SK-N-SH (cell line): Measurements from ENCODE around the gene A4GNT. TPM values are rescaled to one million over a fixed set of nuclear protein-coding genes. Genes with fewer than 3 reads are reported as not detected.
A peak's percentile ranks its signal among the peaks of the same experiment; 100 is the strongest.
"Not testable (repeated sequence)": the region's sequence is repeated elsewhere in the genome, so short reads cannot be mapped to it uniquely, and the experiment has no call there.

ENCODE experiments used
- CTCF ChIA-PET: fragments of 300-600, 350-600 bp; formaldehyde crosslinking; extraction: SDS; loops from one replicate; lab custom pipeline; 2021; lab: Yijun Ruan, JAX
- POLR2A ChIA-PET: fragments of 350-600 bp; sonication (Branson Sonifier 250); formaldehyde crosslinking; extraction: SDS; loops from one replicate; lab custom pipeline; 2020; ENCODE audit warnings: antibody characterized with exemption, inconsistent platforms; lab: Yijun Ruan, JAX
- DNase-seq: peaks from one replicate; pipeline ENCODE4 v3.0.0; 2012
- H2AFZ ChIP-seq: fragments of 200-600 bp; sonication (generic); 2 replicates; pipeline ENCODE4 v1.8.1; 2016; ENCODE audit warnings: antibody characterized with exemption, mild to moderate bottlenecking, low read depth
- H3F3A ChIP-seq: fragments of 200-600 bp; sonication (generic); replicated peaks from 2 replicates; pipeline ENCODE3; 2016; ENCODE audit warnings: antibody characterized with exemption, mild to moderate bottlenecking; ENCODE audit not compliant: insufficient read depth
- H3K27ac ChIP-seq, 2 experiments: fragments of 200-500 bp in 1 of 2; fragments of 200-600 bp in 1 of 2; sonication (Bioruptor generic) in 1 of 2; sonication (generic), shearing (Covaris generic) in 1 of 2; 2 replicates each; pipeline versions ENCODE4 v1.5.1 to v1.6.1; 2014 to 2016; ENCODE audit warnings: low read depth in 2 of 2, inconsistent platforms in 1 of 2, low read length in 1 of 2, mild to moderate bottlenecking in 1 of 2, mixed read lengths in 1 of 2
- H3K27me3 ChIP-seq: fragments of 200-600 bp; sonication (generic), shearing (Covaris generic); 2 replicates; pipeline ENCODE4 v1.6.1; 2016; ENCODE audit warnings: mixed run types; ENCODE audit not compliant: insufficient read depth
- H3K36me3 ChIP-seq, 2 experiments: fragments of 200-500 bp in 1 of 2; fragments of 200-600 bp in 1 of 2; sonication (Bioruptor generic) in 1 of 2; sonication (generic) in 1 of 2; replicated peaks in 1 of 2; 2 replicates each; pipeline versions ENCODE3 to v1.5.1; 2014 to 2016; ENCODE audit warnings: low read length in 1 of 2, mild to moderate bottlenecking in 1 of 2; ENCODE audit not compliant: insufficient read depth in 2 of 2, control insufficient read depth in 1 of 2
- H3K4me1 ChIP-seq, 2 experiments: fragments of 200-500 bp in 1 of 2; fragments of 200-600 bp in 1 of 2; sonication (Bioruptor generic) in 1 of 2; sonication (generic), shearing (Covaris generic) in 1 of 2; 2 replicates each; pipeline versions ENCODE4 v1.5.1 to v1.6.1; 2014 to 2016; ENCODE audit warnings: low read depth in 1 of 2, low read length in 1 of 2, mixed run types in 1 of 2; ENCODE audit not compliant: insufficient read depth in 2 of 2, control insufficient read depth in 1 of 2
- H3K4me2 ChIP-seq: fragments of 200-600 bp; sonication (generic), shearing (Covaris generic); 2 replicates; pipeline ENCODE4 v1.6.1; 2017; ENCODE audit warnings: mixed run types
- H3K4me3 ChIP-seq, 2 experiments: fragments of 200-500 bp in 1 of 2; fragments of 200-600 bp in 1 of 2; sonication (Bioruptor generic) in 1 of 2; sonication (generic), shearing (Covaris generic) in 1 of 2; 2 replicates each; pipeline versions ENCODE4 v1.5.1 to v1.8.1; 2014 to 2016; ENCODE audit warnings: low read depth in 2 of 2, inconsistent platforms in 1 of 2, low read length in 1 of 2, mild to moderate bottlenecking in 1 of 2, mixed read lengths in 1 of 2, moderate library complexity in 1 of 2
- H3K79me2 ChIP-seq: fragments of 200-600 bp; sonication (generic); 2 replicates; pipeline ENCODE4 v1.8.1; 2017; ENCODE audit warnings: mild to moderate bottlenecking; ENCODE audit not compliant: insufficient read depth
- H3K9ac ChIP-seq: fragments of 200-600 bp; sonication (generic); 2 replicates; pipeline ENCODE4 v1.6.1; 2017; ENCODE audit warnings: mixed run types
- H3K9me2 ChIP-seq: fragments of 200-600 bp; sonication (generic); 2 replicates; pipeline ENCODE4 v1.6.1; 2017; ENCODE audit warnings: mixed run types
- H3K9me3 ChIP-seq: fragments of 200-600 bp; sonication (generic); 2 replicates; pipeline ENCODE4 v1.6.1; 2017; ENCODE audit warnings: mixed run types, mild to moderate bottlenecking, moderate library complexity
- H4K20me1 ChIP-seq: fragments of 200-600 bp; sonication (generic); 2 replicates; pipeline ENCODE4 v1.6.1; 2017; ENCODE audit warnings: mild to moderate bottlenecking, mixed run types; ENCODE audit not compliant: insufficient read depth
- CTCF ChIP-seq: fragments of 200-600 bp; sonication (generic); IDR thresholded peaks from 2 replicates; pipeline ENCODE4 v1.6.1; 2017; ENCODE audit warnings: antibody characterized with exemption, mild to moderate bottlenecking, moderate library complexity
- FOSL2 ChIP-seq: IDR thresholded peaks from 2 replicates; pipeline ENCODE4 v1.4.0; 2012; ENCODE audit warnings: low read depth, mild to moderate bottlenecking, moderate library complexity, borderline replicate concordance
- FOXJ3 ChIP-seq: sonication (generic); formaldehyde crosslinking; IDR thresholded peaks from 2 replicates; pipeline ENCODE4 v1.5.1; 2020; ENCODE audit warnings: mild to moderate bottlenecking, missing genetic modification reagents
- GATA2 ChIP-seq: sonication (generic); formaldehyde crosslinking; IDR thresholded peaks from 2 replicates; pipeline ENCODE4 v1.5.0; 2020; ENCODE audit warnings: mild to moderate bottlenecking, missing genetic modification reagents
- IRF3 ChIP-seq: fragments of 150-350 bp; IDR thresholded peaks from 2 replicates; pipeline ENCODE4 v1.6.1; 2016; ENCODE audit warnings: mild to moderate bottlenecking, low read depth, low read length
- MEF2A ChIP-seq: IDR thresholded peaks from 2 replicates; pipeline ENCODE4 v1.4.0; 2012; ENCODE audit warnings: low read depth, borderline replicate concordance
- MXI1 ChIP-seq: IDR thresholded peaks from 2 replicates; pipeline ENCODE4 v1.6.1; 2012; ENCODE audit warnings: mild to moderate bottlenecking, low read depth, low read length, improper control_type of control experiment
- NFIC ChIP-seq: IDR thresholded peaks from 2 replicates; pipeline ENCODE4 v1.4.0; 2012; ENCODE audit warnings: borderline replicate concordance
- NRF1 ChIP-seq: IDR thresholded peaks from 2 replicates; pipeline ENCODE4 v1.6.1; 2012; ENCODE audit warnings: low read depth, mild to moderate bottlenecking, low read length
- PBX3 ChIP-seq: IDR thresholded peaks from 2 replicates; pipeline ENCODE4; 2012
- SMC3 ChIP-seq: IDR thresholded peaks from 2 replicates; pipeline ENCODE4 v1.6.1; 2012; ENCODE audit warnings: low read depth, low read length, improper control_type of control experiment
- WGBS: methylation state at CpG from one replicate; pipeline ENCODE4 v1.1.6; 2017; ENCODE audit warnings: low lambda C conversion rate; 5-methylcytosine and 5-hydroxymethylcytosine counted together
- polyA plus RNA-seq, 3 experiments: library from polyadenylated mRNA; depleted of rRNA; stranded (reverse); fragments of >200 nt; gene quantifications; 2 replicates each; pipeline ENCODE4 v1.2.3, GENCODE V29; 2012
- TF ChIP-seq, protein P1 (sequence below): IDR thresholded peaks from 2 replicates; pipeline ENCODE4 v1.6.1; 2012; ENCODE audit warnings: mild to moderate bottlenecking, low read depth, low read length, moderate library complexity
- TF ChIP-seq, protein P2 (sequence below): IDR thresholded peaks from 2 replicates; pipeline ENCODE4 v1.4.0; 2012; ENCODE audit warnings: low read depth
- TF ChIP-seq, protein P3 (sequence below): fragments of 150-350 bp; IDR thresholded peaks from 2 replicates; pipeline ENCODE4 v1.6.1; 2017; ENCODE audit warnings: antibody characterized with exemption, low read length, low read depth, borderline replicate concordance

Gene A4GNT
- polyA plus RNA-seq, 1 of the 3 experiments (the other 2 are of a cell fraction) = not detected

GRCh38 chr3:138089091-138089490, 43.1 kb downstream of the A4GNT start (continued):
- TF ChIP-seq, protein P1, sequence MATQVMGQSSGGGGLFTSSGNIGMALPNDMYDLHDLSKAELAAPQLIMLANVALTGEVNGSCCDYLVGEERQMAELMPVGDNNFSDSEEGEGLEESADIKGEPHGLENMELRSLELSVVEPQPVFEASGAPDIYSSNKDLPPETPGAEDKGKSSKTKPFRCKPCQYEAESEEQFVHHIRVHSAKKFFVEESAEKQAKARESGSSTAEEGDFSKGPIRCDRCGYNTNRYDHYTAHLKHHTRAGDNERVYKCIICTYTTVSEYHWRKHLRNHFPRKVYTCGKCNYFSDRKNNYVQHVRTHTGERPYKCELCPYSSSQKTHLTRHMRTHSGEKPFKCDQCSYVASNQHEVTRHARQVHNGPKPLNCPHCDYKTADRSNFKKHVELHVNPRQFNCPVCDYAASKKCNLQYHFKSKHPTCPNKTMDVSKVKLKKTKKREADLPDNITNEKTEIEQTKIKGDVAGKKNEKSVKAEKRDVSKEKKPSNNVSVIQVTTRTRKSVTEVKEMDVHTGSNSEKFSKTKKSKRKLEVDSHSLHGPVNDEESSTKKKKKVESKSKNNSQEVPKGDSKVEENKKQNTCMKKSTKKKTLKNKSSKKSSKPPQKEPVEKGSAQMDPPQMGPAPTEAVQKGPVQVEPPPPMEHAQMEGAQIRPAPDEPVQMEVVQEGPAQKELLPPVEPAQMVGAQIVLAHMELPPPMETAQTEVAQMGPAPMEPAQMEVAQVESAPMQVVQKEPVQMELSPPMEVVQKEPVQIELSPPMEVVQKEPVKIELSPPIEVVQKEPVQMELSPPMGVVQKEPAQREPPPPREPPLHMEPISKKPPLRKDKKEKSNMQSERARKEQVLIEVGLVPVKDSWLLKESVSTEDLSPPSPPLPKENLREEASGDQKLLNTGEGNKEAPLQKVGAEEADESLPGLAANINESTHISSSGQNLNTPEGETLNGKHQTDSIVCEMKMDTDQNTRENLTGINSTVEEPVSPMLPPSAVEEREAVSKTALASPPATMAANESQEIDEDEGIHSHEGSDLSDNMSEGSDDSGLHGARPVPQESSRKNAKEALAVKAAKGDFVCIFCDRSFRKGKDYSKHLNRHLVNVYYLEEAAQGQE = 0 out of 2 replicates have a peak, but pooled peaks have one; percentile 32
- TF ChIP-seq CTCF (no peak), SMC3 (no peak), GATA2 (CRISPR knock-in tag) (no peak), PBX3 (peak; percentile 93), FOXJ3 (CRISPR knock-in tag) (no peak), IRF3 (no peak), MEF2A (no peak), NRF1 (no peak), MXI1 (no peak), NFIC (peak; percentile 85), FOSL2 (peak; percentile 54; the same call in 1 of the 2 replicates)
- TF ChIP-seq, protein P2, sequence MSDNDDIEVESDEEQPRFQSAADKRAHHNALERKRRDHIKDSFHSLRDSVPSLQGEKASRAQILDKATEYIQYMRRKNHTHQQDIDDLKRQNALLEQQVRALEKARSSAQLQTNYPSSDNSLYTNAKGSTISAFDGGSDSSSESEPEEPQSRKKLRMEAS = 0 out of 2 replicates have a peak, but pooled peaks have one; percentile 22
- TF ChIP-seq, protein P3, sequence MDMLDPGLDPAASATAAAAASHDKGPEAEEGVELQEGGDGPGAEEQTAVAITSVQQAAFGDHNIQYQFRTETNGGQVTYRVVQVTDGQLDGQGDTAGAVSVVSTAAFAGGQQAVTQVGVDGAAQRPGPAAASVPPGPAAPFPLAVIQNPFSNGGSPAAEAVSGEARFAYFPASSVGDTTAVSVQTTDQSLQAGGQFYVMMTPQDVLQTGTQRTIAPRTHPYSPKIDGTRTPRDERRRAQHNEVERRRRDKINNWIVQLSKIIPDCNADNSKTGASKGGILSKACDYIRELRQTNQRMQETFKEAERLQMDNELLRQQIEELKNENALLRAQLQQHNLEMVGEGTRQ = no peak

- 100% methylated on average over 1 of the region's 3 CpGs for WGBS
Observed at GRCh38 chr3:138085745-138086144, 46.4 kb downstream of the A4GNT start.

More at GRCh38 chr3:138085745-138086144, 46.4 kb downstream of the A4GNT start:
- POLR2A ChIA-PET, H3K27ac ChIP-seq, H2AFZ ChIP-seq, H3K79me2 ChIP-seq, H3K4me2 ChIP-seq, H4K20me1 ChIP-seq, DNase-seq, H3K27me3 ChIP-seq, H3K9ac ChIP-seq, H3K9me2 ChIP-seq, CTCF ChIA-PET, H3K9me3 ChIP-seq, H3K4me3 ChIP-seq: not testable (repeated sequence)
- H3K36me3 ChIP-seq = peaks cover 34 to 40% of the 10 kb centered on the region in 2 experiments
- H3K4me1 ChIP-seq = peaks cover 0 to 36% of the 10 kb centered on the region in 2 experiments
- H3F3A ChIP-seq = peaks cover 55% of the 10 kb centered on the region
